Gastrocnemius medialis (tissue), 4 donors: ENCODE data around the gene NAALAD2. TPM values are rescaled to one million over a fixed set of nuclear protein-coding genes. Genes with fewer than 3 reads are reported as not detected.

Experiments used
- ATAC-seq, 2 donors: fragments of 150-250 bp; one replicate each; pipeline ENCODE4 v1.9.1; 2016
- DNase-seq, 2 donors: peaks; one replicate each; pipeline ENCODE4 v3.0.0-alpha.2; 2019
- H3K27ac ChIP-seq, 4 donors: fragments of 200-600 bp; sonication (generic); 1 replicate in 1 of 4; 2 replicates in 3 of 4; pipeline ENCODE4 v1.5.1; 2016 to 2018; ENCODE audit warnings: mild to moderate bottlenecking in 2 of 4, moderate library complexity in 1 of 4
- H3K27me3 ChIP-seq, 3 donors: fragments of 200-600 bp; sonication (generic) in 2 of 3; 1 replicate in 1 of 3; 2 replicates in 2 of 3; pipeline versions ENCODE4 v1.5.1 to v1.6.0; 2016 to 2019; ENCODE audit warnings: mild to moderate bottlenecking in 1 of 3, moderate library complexity in 1 of 3
- H3K36me3 ChIP-seq, 2 donors: fragments of 200-600 bp; sonication (generic) in 1 of 2; one replicate each; pipeline ENCODE4 v1.5.1; 2017 to 2018
- H3K4me1 ChIP-seq, 2 donors: fragments of 200-600 bp; sonication (generic) in 1 of 2; one replicate each; pipeline ENCODE4 v1.5.1; 2016 to 2017; ENCODE audit warnings: mild to moderate bottlenecking in 2 of 2
- H3K4me3 ChIP-seq, 4 donors: fragments of 200-600 bp; sonication (generic) in 3 of 4; 1 replicate in 1 of 4; 2 replicates in 3 of 4; pipeline ENCODE4 v1.5.1; 2016 to 2019; ENCODE audit warnings: mild to moderate bottlenecking in 2 of 4
- H3K9me3 ChIP-seq, 3 donors: fragments of 200-600 bp; sonication (generic) in 2 of 3; 1 replicate in 1 of 3; 2 replicates in 2 of 3; pipeline ENCODE4 v1.5.1; 2016 to 2019
- POLR2A ChIP-seq, 2 donors: fragments of 450-650 bp; IDR thresholded peaks; one replicate each; pipeline ENCODE4 v1.6.1; 2017; ENCODE audit warnings: antibody characterized with exemption in 2 of 2, mild to moderate bottlenecking in 2 of 2, moderate library complexity in 2 of 2
- in situ Hi-C, 4 donors: fragments of 200-750 bp; cut with MboI; loops; one replicate each; pipeline versions ENCODE4 v1.15.0 to v1.8.0; 2017; ENCODE audit warnings: low sequenced_read_pairs in 4 of 4
- intact Hi-C: fragments of 100-400 bp; cut with DNase I; formaldehyde crosslinking; loops from one replicate; pipeline ENCODE4 v1.15.1; 2023; ENCODE audit warnings: low total_unique reads
- total RNA-seq, 4 donors: library from RNA; depleted of rRNA; stranded (reverse); fragments of >200 nt; gene quantifications; one replicate each; pipeline versions ENCODE4 v1.1.0 to v1.2.3, GENCODE V29; 2016
- TF ChIP-seq, protein P1 (sequence below), 5 experiments: fragments of 450-650 bp in 3 of 5; fragments of 200-600 bp in 2 of 5; sonication (generic) in 2 of 5; IDR thresholded peaks in 4 of 5; conservative IDR thresholded peaks in 1 of 5; 1 replicate in 4 of 5; 2 replicates in 1 of 5; pipeline ENCODE4 v1.5.1; 2016 to 2019; ENCODE audit warnings: antibody characterized with exemption in 5 of 5, mild to moderate bottlenecking in 3 of 5, moderate library complexity in 3 of 5

Gene NAALAD2
- total RNA-seq, 4 donors from 2014 or later = 0.09 to 0.20 TPM; not detected in 2

DNA sequence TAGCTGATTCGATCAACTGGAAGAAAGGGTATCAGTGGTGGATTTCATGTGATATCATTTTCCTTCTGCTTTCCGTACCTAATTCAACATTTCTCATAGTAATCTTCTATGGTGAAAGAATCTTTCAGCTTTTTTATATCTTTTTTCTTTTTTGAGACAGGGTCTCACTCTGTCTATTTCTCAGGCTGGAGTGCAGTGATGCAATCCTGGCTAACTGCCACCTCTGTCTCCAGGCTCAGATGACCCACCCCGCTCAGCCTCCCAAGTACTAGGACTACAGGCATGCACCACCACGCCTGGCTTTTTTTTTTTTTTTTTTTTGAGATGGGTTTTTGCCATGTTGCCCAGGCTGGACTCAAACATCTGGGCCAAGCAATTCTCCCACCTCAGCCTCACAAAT lies 107.0 kb downstream of the NAALAD2 start:
- TF ChIP-seq POLR2A (IDR thresholded peaks at IDR 0.05) = no peak
- TF ChIP-seq, protein P1, sequence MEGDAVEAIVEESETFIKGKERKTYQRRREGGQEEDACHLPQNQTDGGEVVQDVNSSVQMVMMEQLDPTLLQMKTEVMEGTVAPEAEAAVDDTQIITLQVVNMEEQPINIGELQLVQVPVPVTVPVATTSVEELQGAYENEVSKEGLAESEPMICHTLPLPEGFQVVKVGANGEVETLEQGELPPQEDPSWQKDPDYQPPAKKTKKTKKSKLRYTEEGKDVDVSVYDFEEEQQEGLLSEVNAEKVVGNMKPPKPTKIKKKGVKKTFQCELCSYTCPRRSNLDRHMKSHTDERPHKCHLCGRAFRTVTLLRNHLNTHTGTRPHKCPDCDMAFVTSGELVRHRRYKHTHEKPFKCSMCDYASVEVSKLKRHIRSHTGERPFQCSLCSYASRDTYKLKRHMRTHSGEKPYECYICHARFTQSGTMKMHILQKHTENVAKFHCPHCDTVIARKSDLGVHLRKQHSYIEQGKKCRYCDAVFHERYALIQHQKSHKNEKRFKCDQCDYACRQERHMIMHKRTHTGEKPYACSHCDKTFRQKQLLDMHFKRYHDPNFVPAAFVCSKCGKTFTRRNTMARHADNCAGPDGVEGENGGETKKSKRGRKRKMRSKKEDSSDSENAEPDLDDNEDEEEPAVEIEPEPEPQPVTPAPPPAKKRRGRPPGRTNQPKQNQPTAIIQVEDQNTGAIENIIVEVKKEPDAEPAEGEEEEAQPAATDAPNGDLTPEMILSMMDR (IDR thresholded peaks at IDR 0.05 in 4 of 5, conservative IDR thresholded peaks at IDR 0.05 in 1 of 5) = no peak
- intact Hi-C loops = no loop called here
- Histone ChIP-seq H3K36me3 (no peaks in the 10 kb centered on the region), H3K4me1 (no peaks in the 10 kb centered on the region), H3K27ac (no peak overlapping the region), H3K27me3 (no peaks in the 10 kb centered on the region), H3K9me3 (no peaks in the 10 kb centered on the region), H3K4me3 (no peak overlapping the region)
- in situ Hi-C loops = no loop called here
- DNase-seq = no peak
- no peak for ATAC-seq

Other genes starting within 250 kb of the NAALAD2 start
- not detected for gene TRIM49D1, start 212.4 kb upstream of the NAALAD2 start, total RNA-seq
- gene TRIM49D2, start 210.6 kb upstream of the NAALAD2 start, total RNA-seq = not detected
- not detected for gene TRIM64, start 168.6 kb upstream of the NAALAD2 start, total RNA-seq
- gene TRIM49C, start 103.6 kb upstream of the NAALAD2 start, total RNA-seq = not detected
- gene UBTFL1, start 48.7 kb upstream of the NAALAD2 start, total RNA-seq = not detected
- gene CHORDC1, start 88.4 kb downstream of the NAALAD2 start, total RNA-seq = 10 to 100 TPM; 32.7 to 64.8 (median 55.9) TPM